Activated naive CD8-positive, alpha-beta T cell treated with anti-CD3 and anti-CD28 coated beads for 36 hours (primary cell): ENCODE measurements around the gene PPEF1. TPM values are rescaled to one million over a fixed set of nuclear protein-coding genes. Genes with fewer than 3 reads are reported as not detected.
"Not testable (repeated sequence)": the region's sequence is repeated elsewhere in the genome, so short reads cannot be mapped to it uniquely, and the experiment has no call there.

ENCODE experiments used
- DNase-seq: peaks from one replicate; pipeline ENCODE4 v3.0.0; 2021
- H3K27ac Mint-ChIP-seq: one replicate; pipeline ENCODE4 v1.8.0; 2022; ENCODE audit warnings: mild to moderate bottlenecking, moderate library complexity, mixed read lengths
- H3K27me3 Mint-ChIP-seq: one replicate; pipeline ENCODE4 v1.8.0; 2022; ENCODE audit warnings: mild to moderate bottlenecking, mixed read lengths
- H3K36me3 Mint-ChIP-seq: one replicate; pipeline ENCODE4 v1.8.0; 2021; ENCODE audit warnings: mild to moderate bottlenecking, mixed read lengths
- H3K4me1 Mint-ChIP-seq: one replicate; pipeline ENCODE4 v1.8.0; 2021; ENCODE audit warnings: mixed read lengths
- H3K4me3 Mint-ChIP-seq: one replicate; pipeline ENCODE4 v1.8.0; 2022; ENCODE audit warnings: mild to moderate bottlenecking, moderate library complexity, mixed read lengths
- H3K9me3 Mint-ChIP-seq: one replicate; pipeline ENCODE4 v1.8.0; 2022; ENCODE audit warnings: mixed read lengths
- total RNA-seq, 2 experiments: library from RNA; stranded (reverse); gene quantifications; one replicate each; pipeline ENCODE4 v1.2.3, GENCODE V29; 2021

Gene PPEF1
- total RNA-seq, 2 experiments from 2014 or later = not detected

DNA sequence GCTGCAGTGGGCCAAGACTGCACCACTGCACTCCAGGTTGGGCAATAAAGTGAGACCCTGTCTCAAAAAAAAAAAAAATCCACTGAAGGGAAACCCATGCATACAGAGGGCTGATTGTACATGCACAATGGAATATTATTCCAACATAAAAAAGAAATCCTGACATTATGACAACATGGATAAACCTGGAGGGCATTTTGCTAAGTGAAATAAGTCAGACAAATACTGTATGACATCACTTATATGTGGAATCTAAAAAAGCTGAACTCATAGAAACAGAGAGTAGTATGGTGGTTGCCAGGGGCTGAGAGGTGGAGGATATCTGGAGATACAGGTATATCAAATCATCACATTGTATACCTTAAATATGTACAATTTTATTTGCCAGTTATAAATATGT is 102.2 kb downstream of the PPEF1 start:
- no peaks in the 10 kb centered on the region for H3K9me3 Mint-ChIP-seq
- no peak overlapping the region for H3K27ac Mint-ChIP-seq
- no peak for DNase-seq
- no peaks in the 10 kb centered on the region for H3K27me3 Mint-ChIP-seq
- no peaks in the 10 kb centered on the region for H3K36me3 Mint-ChIP-seq
- H3K4me3 Mint-ChIP-seq = no peak overlapping the region
- H3K4me1 Mint-ChIP-seq = no peaks in the 10 kb centered on the region

DNA sequence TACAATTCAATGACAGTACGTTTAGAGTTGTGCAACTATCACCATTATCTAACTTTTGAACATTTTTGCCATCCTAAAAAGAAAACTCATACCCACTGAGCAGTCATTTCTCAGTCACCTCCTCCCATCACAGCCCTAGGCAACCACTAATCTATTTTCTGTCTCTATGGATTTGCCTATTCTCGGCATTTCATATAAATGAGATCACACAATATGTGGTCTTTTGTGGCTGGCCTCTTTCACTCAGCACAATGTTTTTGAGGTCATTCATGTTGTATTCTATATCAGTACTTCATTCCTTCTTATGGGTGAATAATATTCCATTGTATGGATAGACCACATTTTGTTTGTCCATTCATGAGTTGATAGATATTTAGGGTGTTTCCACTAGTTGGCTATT is 103.0 kb downstream of the PPEF1 start:
- Mint-ChIP-seq H3K4me1 (no peaks in the 10 kb centered on the region), H3K9me3 (no peaks in the 10 kb centered on the region), H3K4me3 (no peak overlapping the region), H3K36me3 (no peaks in the 10 kb centered on the region), H3K27ac (no peak overlapping the region), H3K27me3 (no peaks in the 10 kb centered on the region)
- DNase-seq = no peak

DNA sequence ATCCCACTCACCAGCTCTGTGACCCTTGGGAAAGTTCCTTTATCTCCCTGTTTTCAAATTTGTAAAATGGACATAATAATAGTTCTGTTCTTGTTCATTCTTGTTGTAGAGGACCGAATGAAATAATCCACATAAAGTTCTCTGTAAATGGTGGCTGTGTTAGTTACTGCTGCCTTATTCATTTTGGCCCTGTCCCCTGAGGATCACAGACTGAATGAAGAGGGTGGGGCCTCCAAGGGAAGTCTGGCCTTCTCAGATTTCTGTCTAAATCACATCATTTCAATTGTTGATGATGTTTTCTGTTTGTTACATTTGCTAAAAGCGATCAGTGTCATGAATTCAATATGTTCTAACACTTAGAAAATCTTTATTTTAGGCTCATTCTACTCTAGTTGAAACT is 117.9 kb downstream of the PPEF1 start:
- no peak for DNase-seq
- no peaks in the 10 kb centered on the region for H3K36me3 Mint-ChIP-seq

DNA sequence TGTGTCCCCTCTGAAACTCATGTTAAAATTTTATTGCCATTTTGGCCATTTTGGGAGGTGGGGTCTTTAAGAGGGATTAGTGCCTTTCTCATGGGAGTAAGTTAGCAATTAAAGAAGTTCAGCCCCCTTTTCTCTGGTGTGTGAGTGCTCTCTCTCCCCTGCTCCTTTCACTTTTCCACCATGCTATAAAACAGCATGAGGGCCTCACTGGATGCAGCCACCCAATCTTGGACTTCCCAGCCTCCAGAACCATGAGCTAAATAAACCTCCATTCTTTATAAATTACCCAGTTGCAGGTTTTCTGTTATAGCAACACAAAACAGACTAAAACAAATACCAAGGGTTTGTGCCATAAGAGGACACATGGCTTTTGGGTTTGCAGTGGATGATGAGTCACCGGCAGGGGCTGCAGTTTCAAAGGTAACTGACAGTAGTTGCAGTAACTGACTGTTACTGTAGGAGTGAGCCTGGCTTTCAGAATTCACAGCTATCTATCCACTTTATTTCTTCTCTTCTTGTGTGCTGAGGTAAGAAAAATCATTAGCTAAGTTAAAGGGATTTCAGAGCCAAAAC is 121.5 kb downstream of the PPEF1 start:
- H3K4me3 Mint-ChIP-seq = no peak overlapping the region
- H3K9me3 Mint-ChIP-seq = no peaks in the 10 kb centered on the region
- H3K27ac Mint-ChIP-seq = no peak overlapping the region
- H3K4me1 Mint-ChIP-seq = peaks cover 2% of the 10 kb centered on the region
- DNase-seq = no peak
- no peaks in the 10 kb centered on the region for H3K36me3 Mint-ChIP-seq
- no peaks in the 10 kb centered on the region for H3K27me3 Mint-ChIP-seq

More for the DNA sequence above, 117.9 kb downstream of the PPEF1 start:
- Mint-ChIP-seq H3K27me3 (no peaks in the 10 kb centered on the region), H3K4me3 (no peak overlapping the region), H3K27ac (no peak overlapping the region), H3K9me3 (no peaks in the 10 kb centered on the region), H3K4me1 (peaks cover 2% of the 10 kb centered on the region)

GRCh38 chrX:18833071-18833731 is 125.8 kb downstream of the PPEF1 start:
- no peak overlapping the region for H3K4me3 Mint-ChIP-seq
- peaks cover 2% of the 10 kb centered on the region for H3K4me1 Mint-ChIP-seq
- no peak overlapping the region for H3K27ac Mint-ChIP-seq
- H3K36me3 Mint-ChIP-seq = no peaks in the 10 kb centered on the region
- no peaks in the 10 kb centered on the region for H3K27me3 Mint-ChIP-seq
- no peak for DNase-seq
- no peaks in the 10 kb centered on the region for H3K9me3 Mint-ChIP-seq

- not testable (repeated sequence) for H3K4me1 Mint-ChIP-seq, H3K9me3 Mint-ChIP-seq, H3K27me3 Mint-ChIP-seq, H3K27ac Mint-ChIP-seq, H3K36me3 Mint-ChIP-seq, DNase-seq, H3K4me3 Mint-ChIP-seq
Observed at GRCh38 chrX:18847901-18848300, 140.5 kb downstream of the PPEF1 start.

DNA sequence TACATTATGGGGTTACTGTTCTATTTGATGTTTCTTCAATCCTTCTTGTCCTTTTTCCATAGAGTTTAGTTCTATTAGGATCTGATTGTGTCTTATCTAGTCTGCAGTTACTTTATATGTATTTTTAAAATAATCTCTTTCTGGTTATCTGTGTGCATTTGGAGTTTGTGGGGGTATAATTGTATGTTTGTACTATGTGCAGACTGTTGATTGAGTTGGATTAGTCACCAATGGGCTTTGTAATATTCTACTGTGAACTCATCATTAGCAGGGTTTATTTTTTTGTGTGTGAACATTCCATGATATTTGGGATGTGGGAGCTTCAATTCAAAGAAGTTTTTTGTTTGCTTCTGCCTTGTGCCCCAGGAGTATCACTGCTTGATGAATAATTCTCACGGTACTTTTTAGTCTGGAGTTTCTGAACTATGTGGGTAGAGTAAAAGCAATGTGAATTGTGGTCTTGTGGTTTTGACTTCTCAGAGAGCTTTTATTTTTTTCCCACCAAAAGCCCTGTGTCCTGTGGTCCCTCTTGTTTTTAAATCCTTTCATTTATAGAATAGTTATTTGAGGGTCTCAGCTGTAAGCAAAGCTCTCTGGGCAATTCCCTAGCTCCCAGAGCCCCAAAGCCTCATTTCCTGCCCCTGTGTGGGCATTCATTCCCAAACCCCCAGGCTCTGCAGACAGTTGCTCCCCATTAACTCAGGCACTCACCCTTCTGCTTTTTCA is 148.6 kb downstream of the PPEF1 start:
- Mint-ChIP-seq H3K4me3 (no peak overlapping the region), H3K27me3 (no peaks in the 10 kb centered on the region), H3K27ac (no peak overlapping the region), H3K36me3 (no peaks in the 10 kb centered on the region), H3K9me3 (no peaks in the 10 kb centered on the region), H3K4me1 (peaks cover 20% of the 10 kb centered on the region)
- DNase-seq = no peak

GRCh38 chrX:18856645-18856997 is 149.2 kb downstream of the PPEF1 start:
- no peak overlapping the region for H3K27ac Mint-ChIP-seq
- H3K4me3 Mint-ChIP-seq = no peak overlapping the region

GRCh38 chrX:18861511-18861910 is 154.1 kb downstream of the PPEF1 start:
- DNase-seq = no peak
- Mint-ChIP-seq H3K27me3 (no peaks in the 10 kb centered on the region), H3K4me1 (peaks cover 2% of the 10 kb centered on the region), H3K4me3 (no peak overlapping the region), H3K9me3 (no peaks in the 10 kb centered on the region), H3K36me3 (no peaks in the 10 kb centered on the region), H3K27ac (no peak overlapping the region)

More at GRCh38 chrX:18856645-18856997, 149.2 kb downstream of the PPEF1 start:
- Mint-ChIP-seq H3K4me1 (peaks cover 20% of the 10 kb centered on the region), H3K27me3 (no peaks in the 10 kb centered on the region), H3K9me3 (no peaks in the 10 kb centered on the region), H3K36me3 (no peaks in the 10 kb centered on the region)
- no peak for DNase-seq

GRCh38 chrX:18864390-18864920 is 157.0 kb downstream of the PPEF1 start:
- Mint-ChIP-seq H3K36me3 (no peaks in the 10 kb centered on the region), H3K4me3 (no peak overlapping the region), H3K27ac (no peak overlapping the region), H3K4me1 (no peaks in the 10 kb centered on the region), H3K9me3 (no peaks in the 10 kb centered on the region), H3K27me3 (no peaks in the 10 kb centered on the region)
- DNase-seq = no peak

DNA sequence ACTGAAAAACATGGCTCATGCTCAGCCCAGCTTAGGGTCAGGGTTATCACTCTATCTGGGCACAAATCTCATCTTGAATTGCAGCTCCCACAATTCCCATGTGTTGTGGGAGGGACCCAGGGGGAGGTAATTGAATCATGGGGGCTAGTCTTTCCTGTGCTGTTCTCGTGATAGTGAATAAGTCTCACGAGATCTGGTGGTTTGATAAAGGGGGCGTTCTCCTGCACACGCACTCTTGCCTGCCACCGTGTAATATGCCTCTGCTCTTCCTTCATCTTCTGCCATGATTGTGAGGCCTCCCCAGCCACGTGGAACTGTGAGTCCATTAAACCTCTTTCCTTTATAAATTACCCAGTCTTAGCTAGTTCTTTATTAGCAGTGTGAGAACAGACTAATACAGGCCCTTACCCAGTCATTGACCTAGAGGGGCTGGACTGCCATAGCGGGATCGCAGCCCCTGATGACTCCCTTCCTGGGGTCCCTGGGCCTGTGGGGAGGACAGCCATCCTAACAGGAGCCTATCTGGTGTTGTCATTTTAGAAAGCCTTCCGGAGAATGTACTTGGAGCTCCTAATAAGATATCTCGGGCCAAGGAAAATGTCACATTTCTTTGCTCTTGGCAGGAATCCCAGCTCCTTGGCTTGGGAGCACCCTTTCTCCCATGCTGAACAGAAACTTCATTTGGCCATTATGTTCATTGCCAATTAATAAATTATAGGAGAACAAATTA is 163.9 kb downstream of the PPEF1 start:
- no peak for DNase-seq
- peaks cover 3% of the 10 kb centered on the region for H3K4me1 Mint-ChIP-seq
- no peaks in the 10 kb centered on the region for H3K36me3 Mint-ChIP-seq
- H3K4me3 Mint-ChIP-seq = no peak overlapping the region
- no peaks in the 10 kb centered on the region for H3K9me3 Mint-ChIP-seq
- H3K27ac Mint-ChIP-seq = no peak overlapping the region
- peaks cover 4% of the 10 kb centered on the region for H3K27me3 Mint-ChIP-seq

- Mint-ChIP-seq H3K27ac (no peak overlapping the region), H3K36me3 (no peaks in the 10 kb centered on the region), H3K4me1 (peaks cover 3% of the 10 kb centered on the region), H3K4me3 (no peak overlapping the region), H3K9me3 (no peaks in the 10 kb centered on the region), H3K27me3 (peaks cover 4% of the 10 kb centered on the region)
- no peak for DNase-seq
Observed at GRCh38 chrX:18871970-18872369, 164.5 kb downstream of the PPEF1 start.

- Mint-ChIP-seq H3K9me3 (no peaks in the 10 kb centered on the region), H3K4me3 (no peak overlapping the region), H3K36me3 (no peaks in the 10 kb centered on the region), H3K27me3 (peaks cover 4% of the 10 kb centered on the region), H3K4me1 (peaks cover 3% of the 10 kb centered on the region), H3K27ac (no peak overlapping the region)
- DNase-seq = no peak
Observed at GRCh38 chrX:18872621-18873020, 165.2 kb downstream of the PPEF1 start.

DNA sequence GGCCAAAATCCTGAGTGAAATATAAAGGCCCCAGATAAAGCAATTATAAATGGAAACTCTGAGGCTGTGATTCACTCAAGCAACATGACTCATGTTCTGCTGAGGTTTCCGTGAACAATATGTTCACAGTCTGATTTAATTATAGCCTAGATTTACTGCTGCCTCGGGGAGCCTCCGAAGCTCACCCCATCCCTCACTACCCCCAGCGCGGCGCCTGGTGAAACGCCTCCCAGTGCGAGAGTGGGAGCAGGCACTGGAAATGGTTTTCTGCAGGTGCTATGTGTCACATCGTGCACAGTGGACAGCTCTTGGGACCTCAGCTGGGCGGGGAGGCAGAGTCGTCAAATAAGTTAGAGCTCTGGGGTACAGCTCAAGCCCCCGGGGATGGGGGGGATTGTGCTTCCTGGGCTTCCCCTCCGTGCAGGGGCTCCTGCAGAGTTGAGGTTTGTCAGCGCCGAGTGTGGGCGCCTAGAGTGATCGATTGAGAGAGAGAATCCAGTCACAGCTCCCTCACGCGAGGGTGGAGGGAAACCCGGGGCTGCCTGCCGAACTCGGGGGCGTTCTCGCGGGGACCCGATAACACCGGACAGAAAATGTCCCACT is 165.8 kb downstream of the PPEF1 start:
- peaks cover 3% of the 10 kb centered on the region for H3K4me1 Mint-ChIP-seq
- H3K9me3 Mint-ChIP-seq = no peaks in the 10 kb centered on the region
- no peak overlapping the region for H3K4me3 Mint-ChIP-seq
- H3K36me3 Mint-ChIP-seq = no peaks in the 10 kb centered on the region
- H3K27ac Mint-ChIP-seq = no peak overlapping the region
- DNase-seq = peak; percentile 11
- peaks cover 6% of the 10 kb centered on the region for H3K27me3 Mint-ChIP-seq

DNA sequence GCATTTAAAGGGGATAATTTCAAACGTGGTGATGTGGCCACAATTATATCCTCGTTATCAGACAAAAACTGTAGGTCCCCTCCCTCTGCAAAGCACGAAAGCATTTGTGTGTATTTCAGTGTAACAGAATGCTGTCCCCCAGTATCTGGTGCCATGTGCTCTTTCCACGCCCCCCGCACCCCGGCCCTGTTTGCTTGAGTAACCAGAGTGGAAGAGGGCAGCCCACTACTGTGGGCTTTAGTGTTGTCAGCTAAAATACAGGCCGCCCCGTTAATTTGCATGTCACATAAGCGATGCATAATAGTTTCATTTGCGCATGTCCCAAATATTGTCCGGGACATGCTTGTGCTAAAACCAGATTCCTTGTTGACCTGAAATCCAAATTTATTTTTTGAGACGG is 166.4 kb downstream of the PPEF1 start:
- no peak overlapping the region for H3K4me3 Mint-ChIP-seq
- no peaks in the 10 kb centered on the region for H3K9me3 Mint-ChIP-seq
- DNase-seq = no peak
- no peaks in the 10 kb centered on the region for H3K36me3 Mint-ChIP-seq
- peaks cover 7% of the 10 kb centered on the region for H3K27me3 Mint-ChIP-seq
- peaks cover 3% of the 10 kb centered on the region for H3K4me1 Mint-ChIP-seq
- H3K27ac Mint-ChIP-seq = no peak overlapping the region
